GM12878 (cell line): Measurements from ENCODE around the gene SLC13A4. TPM values are rescaled to one million over a fixed set of nuclear protein-coding genes. Genes with fewer than 3 reads are reported as not detected.

Source experiments
- ATAC-seq: fragments of 200-7000 bp; cut with Tn5 transposase; 3 replicates; pipeline ENCODE4 v1.9.1; 2020; ENCODE audit warnings: mild to moderate bottlenecking, moderate library complexity
- BruUV-seq: library from RNA; stranded (reverse); fragments of 400-500 nt; replicated peaks from 2 replicates; lab custom pipeline; 2021; lab: Mats Ljungman, UMichigan
- CTCF ChIA-PET: fragments of 300-600 bp; sonication (Branson Sonifier 250); formaldehyde crosslinking; extraction: SDS; loops from one replicate; lab custom pipeline; 2021; ENCODE audit warnings: inconsistent platforms; lab: Yijun Ruan, JAX
- POLR2A ChIA-PET: fragments of 350-600 bp; formaldehyde crosslinking; extraction: SDS; loops from one replicate; lab custom pipeline; 2021; ENCODE audit warnings: inconsistent platforms; lab: Charles Lee
- RAD21 ChIA-PET: fragments of 300-600 bp; sonication (Branson Sonifier 250); formaldehyde crosslinking; loops from one replicate; lab custom pipeline; 2023; ENCODE audit warnings: antibody characterized with exemption; ENCODE audit not compliant: unreplicated experiment; lab: Charles Lee
- SMC1A ChIA-PET: fragments of 300-600 bp; sonication (Branson Sonifier 250); formaldehyde crosslinking; loops from one replicate; lab custom pipeline; 2023; ENCODE audit not compliant: unreplicated experiment, uncharacterized antibody; lab: Charles Lee
- DNase-seq: peaks from one replicate; pipeline ENCODE4 v3.0.0-alpha.2; 2011; ENCODE audit warnings: low read depth, low spot score
- FAIRE-seq: peaks from 3 replicates; lab custom pipeline; 2011; peaks lifted over from hg19 to GRCh38; lab: Jason Lieb, UNC
- H2AFZ ChIP-seq: 2 replicates; pipeline ENCODE4 v1.6.0; 2011; ENCODE audit warnings: low read depth, low read length, control low read depth; ENCODE audit not compliant: control insufficient read depth
- H3K27ac ChIP-seq: 2 replicates; pipeline ENCODE4 v1.5.1; 2011; ENCODE audit warnings: control low read depth; ENCODE audit not compliant: control insufficient read depth, insufficient read depth
- H3K27me3 ChIP-seq, 2 experiments: replicated peaks in 1 of 2; 2 replicates each; pipeline versions ENCODE4 v1.6.0 to v1.6.1; 2011; ENCODE audit warnings: low read length in 1 of 2; ENCODE audit not compliant: control insufficient read depth in 2 of 2, insufficient read depth in 2 of 2
- H3K36me3 ChIP-seq, 2 experiments: 2 replicates each; pipeline ENCODE4 v1.5.1; 2011; ENCODE audit warnings: low read length in 1 of 2; ENCODE audit not compliant: control insufficient read depth in 2 of 2, insufficient read depth in 2 of 2
- H3K4me1 ChIP-seq: 2 replicates; pipeline ENCODE4 v1.6.1; 2011; ENCODE audit warnings: mild to moderate bottlenecking, low read length, moderate library complexity, mixed read lengths; ENCODE audit not compliant: control insufficient read depth, insufficient read depth
- H3K4me2 ChIP-seq: 2 replicates; pipeline ENCODE4 v1.6.0; 2011; ENCODE audit warnings: control low read depth; ENCODE audit not compliant: control insufficient read depth, insufficient read depth
- H3K4me3 ChIP-seq: fragments of 200-600 bp; sonication (generic); 2 replicates; pipeline ENCODE4 v1.5.1; 2016
- H3K79me2 ChIP-seq: 2 replicates; pipeline ENCODE4 v1.6.0; 2011; ENCODE audit warnings: low read length; ENCODE audit not compliant: control insufficient read depth, insufficient read depth
- H3K9ac ChIP-seq: 2 replicates; pipeline ENCODE4 v1.8.0; 2011; ENCODE audit warnings: low read length, control low read depth, mixed read lengths; ENCODE audit not compliant: control insufficient read depth, insufficient read depth
- H3K9me3 ChIP-seq: replicated peaks from 3 replicates; pipeline ENCODE4 v1.5.1; 2011; ENCODE audit warnings: mild to moderate bottlenecking, low read length; ENCODE audit not compliant: control insufficient read depth, insufficient read depth
- H4K20me1 ChIP-seq: 2 replicates; pipeline ENCODE4 v1.6.0; 2011; ENCODE audit not compliant: control insufficient read depth, insufficient read depth
- BCL11A ChIP-seq: IDR thresholded peaks from 2 replicates; pipeline ENCODE4 v1.6.1; 2011; ENCODE audit warnings: low read depth, low read length
- CHD1 ChIP-seq: IDR thresholded peaks from 2 replicates; pipeline ENCODE4 v1.6.1; 2012; ENCODE audit warnings: low read depth, low read length, improper control_type of control experiment
- E2F4 ChIP-seq: IDR thresholded peaks from 2 replicates; pipeline ENCODE4 v1.6.1; 2012; ENCODE audit warnings: low read depth, low read length, improper control_type of control experiment
- FOXK2 ChIP-seq: fragments of 450-650 bp; IDR thresholded peaks from 2 replicates; pipeline ENCODE4 v1.6.1; 2017; ENCODE audit warnings: mild to moderate bottlenecking, moderate library complexity
- MAX ChIP-seq: IDR thresholded peaks from 2 replicates; pipeline ENCODE4 v1.6.1; 2012; ENCODE audit warnings: low read depth, low read length, improper control_type of control experiment
- NFYB ChIP-seq: IDR thresholded peaks from 2 replicates; pipeline ENCODE4 v1.6.1; 2011; ENCODE audit warnings: low read depth, mild to moderate bottlenecking, low read length, improper control_type of control experiment, moderate library complexity; ENCODE audit not compliant: insufficient read depth
- NKRF ChIP-seq: fragments of 450-650 bp; conservative IDR thresholded peaks from 2 replicates; pipeline ENCODE4 v1.6.1; 2017; ENCODE audit warnings: mild to moderate bottlenecking, moderate library complexity
- RBBP5 ChIP-seq: fragments of 200-600 bp; sonication (generic); conservative IDR thresholded peaks from 2 replicates; pipeline ENCODE4 v1.6.1; 2016
- RFX5 ChIP-seq: IDR thresholded peaks from 2 replicates; pipeline ENCODE4 v1.6.1; 2011; ENCODE audit warnings: low read depth, low read length, improper control_type of control experiment
- SMARCA5 ChIP-seq: fragments of 450-650 bp; IDR thresholded peaks from 2 replicates; pipeline ENCODE4 v1.6.1; 2017; ENCODE audit warnings: mild to moderate bottlenecking
- TCF12 ChIP-seq: IDR thresholded peaks from 2 replicates; pipeline ENCODE4 v1.6.1; 2011; ENCODE audit warnings: low read depth, mild to moderate bottlenecking, low read length
- ZBED1 ChIP-seq: IDR thresholded peaks from 2 replicates; pipeline ENCODE4 v1.6.1; 2016; ENCODE audit warnings: borderline replicate concordance
- WGBS: methylation state at CpG from one replicate; pipeline ENCODE4 v1.1.6; 2016; ENCODE audit warnings: low lambda C conversion rate; ENCODE audit not compliant: insufficient replicate concordance, insufficient coverage; ENCODE audit errors: missing lambda C conversion rate; 5-methylcytosine and 5-hydroxymethylcytosine counted together
- in situ Hi-C: fragments of 300-500 bp; cut with MboI; formaldehyde crosslinking; loops from 9 replicates; pipeline ENCODE4 v1.14.3; 2018; ENCODE audit warnings: mixed read lengths
- intact Hi-C: fragments of 100-400 bp; cut with micrococcal nuclease; formaldehyde crosslinking; loops from one replicate; pipeline ENCODE4 v1.14.2; 2022; ENCODE audit not compliant: unreplicated experiment
- polyA plus RNA-seq, 11 experiments: library from polyadenylated mRNA; depleted of rRNA in 4 of 11; unstranded in 6 of 11; stranded (reverse) in 5 of 11; fragments of >200 nt; fragmentation: Nextera tagmentation in 4 of 11; fragmentation: Illumina TruSeq in 1 of 11; extraction: Ambion mirVana in 4 of 11; extraction: Trizol in 1 of 11; gene quantifications; 1 replicate in 1 of 11; 2 replicates in 10 of 11; pipeline versions ENCODE4 v1.2.1 to v1.2.3, GENCODE V29; 2011 to 2016; ENCODE audit warnings: inconsistent platforms in 2 of 11, missing spikeins in 2 of 11, low read depth in 1 of 11
- total RNA-seq, 4 experiments: library from RNA; depleted of rRNA in 3 of 4; stranded (reverse); fragments of >200 nt in 3 of 4; fragmentation: Illumina TruSeq in 1 of 4; extraction: Trizol in 1 of 4; gene quantifications; 2 replicates each; pipeline versions ENCODE4 v1.2.1 to v1.2.3, GENCODE V29; 2013 to 2021

SLC13A4 gene
- total and polyA plus RNA-seq, 10 of the 15 experiments (the other 5 are each of a cell fraction or from before 2014, with no cell fraction given) = 0.14 to 0.23 (median 0.20) TPM; not detected in 7

GRCh38 chr7:135742371-135742770, 14.4 kb upstream of the SLC13A4 start:
- no peak for TF ChIP-seq TCF12
- no peak for TF ChIP-seq SMARCA5
- no peak for TF ChIP-seq BCL11A
- TF ChIP-seq CHD1 = no peak
- TF ChIP-seq RFX5 = no peak
- TF ChIP-seq MAX = no peak
- no peaks in the 10 kb centered on the region for H3K4me1 ChIP-seq
- no TSS peak for BruUV-seq
- WGBS = under 1% methylated on average over 4 of the region's 4 CpGs
- no peak overlapping the region for H3K27ac ChIP-seq
- ChIA-PET RAD21 (no interaction called here), POLR2A (no interaction called here), CTCF (no interaction called here), SMC1A (no interaction called here)
- no peaks in the 10 kb centered on the region; a peak in 1 of 4 replicates for H3K27me3 ChIP-seq
- FAIRE-seq = no peak
- no peaks in the 10 kb centered on the region for H3K79me2 ChIP-seq
- no peak overlapping the region for H3K4me2 ChIP-seq
- in situ Hi-C loops (no loop called here), intact Hi-C loops (no loop called here)
- DNase-seq = no peak
- no peaks in the 10 kb centered on the region for H4K20me1 ChIP-seq
- no peak overlapping the region for H2AFZ ChIP-seq
- no peak overlapping the region for H3K4me3 ChIP-seq
- H3K9ac ChIP-seq = no peak overlapping the region
- H3K36me3 ChIP-seq = no peaks in the 10 kb centered on the region
- no peak for ATAC-seq
- no peaks in the 10 kb centered on the region for H3K9me3 ChIP-seq

GRCh38 chr7:135741905-135742304, 13.9 kb upstream of the SLC13A4 start:
- no peak for ATAC-seq
- 0% methylated on average over 2 of the region's 2 CpGs for WGBS
- TF ChIP-seq SMARCA5 (no peak), NKRF (no peak), ZBED1 (no peak), RBBP5 (no peak), NFYB (no peak), E2F4 (no peak), FOXK2 (no peak)

More at GRCh38 chr7:135741905-135742304, 13.9 kb upstream of the SLC13A4 start:
- Histone ChIP-seq H3K4me1 (no peaks in the 10 kb centered on the region), H2AFZ (no peak overlapping the region), H3K9ac (no peak overlapping the region), H3K36me3 (no peaks in the 10 kb centered on the region), H3K27ac (no peak overlapping the region), H4K20me1 (no peaks in the 10 kb centered on the region), H3K9me3 (no peaks in the 10 kb centered on the region), H3K4me2 (no peak overlapping the region), H3K27me3 (no peaks in the 10 kb centered on the region; a peak in 1 of 4 replicates), H3K79me2 (no peaks in the 10 kb centered on the region), H3K4me3 (no peak overlapping the region)
- no peak for FAIRE-seq
- SMC1A ChIA-PET = no interaction called here
- CTCF ChIA-PET = no interaction called here
- intact Hi-C loops (no loop called here), in situ Hi-C loops (no loop called here)
- no TSS peak for BruUV-seq
- DNase-seq = no peak
- RAD21 ChIA-PET = no interaction called here
- POLR2A ChIA-PET = interaction anchor here (0.6 kb wide), 1 partner anchor 1140 kb away, joined by 8 read pairs; no protein-coding TSS in a partner anchor
